Measurements from ENCODE around the gene RAB25. TPM values are rescaled to one million over a fixed set of nuclear protein-coding genes. Genes with fewer than 3 reads are reported as not detected.
"Not testable (repeated sequence)": the region's sequence is repeated elsewhere in the genome, so short reads cannot be mapped to it uniquely, and the experiment has no call there.

RAB25 gene
- total RNA-seq, 1 experiment from 2014 or later, result 18.1 TPM

- Histone ChIP-seq H3K27me3 (ENCODE audit: low read length) (no peaks in the 10 kb centered on the region), H3K36me3 (ENCODE audit: low read depth, low read length) (no peaks in the 10 kb centered on the region; the same call in 1 of the 2 replicates), H3F3A (ENCODE audit: low read length, unreplicated experiment) (no peaks in the 10 kb centered on the region), H3K9ac (ENCODE audit: low read length) (no peak overlapping the region), H3K4me3 (ENCODE audit: low read length) (no peak overlapping the region), H3K9me2 (replicated peaks; ENCODE audit: low read length) (no peaks in the 10 kb centered on the region), H3K79me2 (ENCODE audit: low read length) (no peaks in the 10 kb centered on the region), H3K9me3 (ENCODE audit: low read length) (no peaks in the 10 kb centered on the region), H2AFZ (ENCODE audit: low read length) (no peak overlapping the region), H4K20me1 (ENCODE audit: low read length) (no peaks in the 10 kb centered on the region), H3K27ac (ENCODE audit: low read length) (no peak overlapping the region), H3K4me1 (ENCODE audit: insufficient read depth, low read length) (no peaks in the 10 kb centered on the region), H3K4me2 (ENCODE audit: low read length) (no peak overlapping the region)
- ChIA-PET CTCF (no interaction called here), POLR2A (ENCODE audit: unreplicated experiment) (no interaction called here)
- TF ChIP-seq CTCF (conservative IDR thresholded peaks at IDR 0.05; ENCODE audit: low read depth, low read length), result no peak; the same call in 1 of the 2 replicates
- TF ChIP-seq EZH2phosphoT487 (IDR thresholded peaks at IDR 0.05; ENCODE audit: borderline replicate concordance, low read length), result no peak
- TF ChIP-seq EZH2 (IDR thresholded peaks at IDR 0.05; ENCODE audit: low read length, unreplicated experiment), result no peak
- ATAC-seq (peak; percentile 39; the same call in 1 of the 2 replicates), DNase-seq (no peak)
- no TSS peak for BruUV-seq (replicated peaks)
- intact Hi-C loops (cut with micrococcal nuclease), result no loop called here
Observed at GRCh38 chr1:156025876-156026275, 35.1 kb upstream of the RAB25 start.

- intact Hi-C loops (cut with micrococcal nuclease), result no loop called here
- no peaks in the 10 kb centered on the region; the same call in 1 of the 2 replicates for H3K36me3 ChIP-seq (ENCODE audit: low read depth, low read length)
- CTCF ChIA-PET, result no interaction called here
- H3K9me2 ChIP-seq (replicated peaks; ENCODE audit: low read length), result no peaks in the 10 kb centered on the region
- no peak overlapping the region for H2AFZ ChIP-seq (ENCODE audit: low read length)
- H3K79me2 ChIP-seq (ENCODE audit: low read length), result no peaks in the 10 kb centered on the region
- H3K27ac ChIP-seq (ENCODE audit: low read length), result no peak overlapping the region
- no peaks in the 10 kb centered on the region for H3K9me3 ChIP-seq (ENCODE audit: low read length)
- no peaks in the 10 kb centered on the region for H4K20me1 ChIP-seq (ENCODE audit: low read length)
- H3K27me3 ChIP-seq (ENCODE audit: low read length), result no peaks in the 10 kb centered on the region
- TF ChIP-seq EZH2 (IDR thresholded peaks at IDR 0.05; ENCODE audit: low read length, unreplicated experiment), result no peak
- no peak for TF ChIP-seq CTCF (conservative IDR thresholded peaks at IDR 0.05; ENCODE audit: low read depth, low read length)
- no peak for TF ChIP-seq EZH2phosphoT487 (IDR thresholded peaks at IDR 0.05; ENCODE audit: borderline replicate concordance, low read length)
- POLR2A ChIA-PET (ENCODE audit: unreplicated experiment), result no interaction called here
- no peak for ATAC-seq
- H3K4me3 ChIP-seq (ENCODE audit: low read length), result no peak overlapping the region
- no peak for DNase-seq
- H3K4me2 ChIP-seq (ENCODE audit: low read length), result no peak overlapping the region
- no peaks in the 10 kb centered on the region for H3K4me1 ChIP-seq (ENCODE audit: insufficient read depth, low read length)
- H3K9ac ChIP-seq (ENCODE audit: low read length), result no peak overlapping the region
- BruUV-seq (replicated peaks), result no TSS peak
- H3F3A ChIP-seq (ENCODE audit: low read length, unreplicated experiment), result no peaks in the 10 kb centered on the region
Observed at GRCh38 chr1:156026588-156026987, 34.4 kb upstream of the RAB25 start.

- Histone ChIP-seq H3K4me1 (ENCODE audit: insufficient read depth, low read length) (no peaks in the 10 kb centered on the region), H2AFZ (ENCODE audit: low read length) (no peak overlapping the region), H3K9me2 (replicated peaks; ENCODE audit: low read length) (no peaks in the 10 kb centered on the region), H3K9me3 (ENCODE audit: low read length) (no peaks in the 10 kb centered on the region), H3K4me2 (ENCODE audit: low read length) (no peak overlapping the region), H3K9ac (ENCODE audit: low read length) (no peak overlapping the region), H3K27ac (ENCODE audit: low read length) (no peak overlapping the region), H3K36me3 (ENCODE audit: low read depth, low read length) (no peaks in the 10 kb centered on the region), H3K4me3 (ENCODE audit: low read length) (no peak overlapping the region), H4K20me1 (ENCODE audit: low read length) (no peaks in the 10 kb centered on the region), H3K27me3 (ENCODE audit: low read length) (no peaks in the 10 kb centered on the region), H3K79me2 (ENCODE audit: low read length) (no peaks in the 10 kb centered on the region), H3F3A (ENCODE audit: low read length, unreplicated experiment) (no peaks in the 10 kb centered on the region)
- ChIA-PET CTCF (no interaction called here), POLR2A (ENCODE audit: unreplicated experiment) (no interaction called here)
- BruUV-seq (replicated peaks), result no TSS peak
- TF ChIP-seq CTCF (conservative IDR thresholded peaks at IDR 0.05; ENCODE audit: low read depth, low read length), result no peak
- TF ChIP-seq EZH2 (IDR thresholded peaks at IDR 0.05; ENCODE audit: low read length, unreplicated experiment), result no peak
- TF ChIP-seq EZH2phosphoT487 (IDR thresholded peaks at IDR 0.05; ENCODE audit: borderline replicate concordance, low read length), result no peak
- intact Hi-C loops (cut with micrococcal nuclease), result no loop called here
- no peak for ATAC-seq
- DNase-seq, result no peak
Observed at GRCh38 chr1:156033011-156033410, 27.9 kb upstream of the RAB25 start.

- ATAC-seq; H3K4me3 ChIP-seq (ENCODE audit: low read length); H3K9me3 ChIP-seq (ENCODE audit: low read length); H3K36me3 ChIP-seq (ENCODE audit: low read depth, low read length); CTCF ChIA-PET; H3K79me2 ChIP-seq (ENCODE audit: low read length); H4K20me1 ChIP-seq (ENCODE audit: low read length); H3K9ac ChIP-seq (ENCODE audit: low read length); H3K9me2 ChIP-seq (replicated peaks; ENCODE audit: low read length); H3K27me3 ChIP-seq (ENCODE audit: low read length); H2AFZ ChIP-seq (ENCODE audit: low read length); H3F3A ChIP-seq (ENCODE audit: low read length, unreplicated experiment); H3K4me2 ChIP-seq (ENCODE audit: low read length); H3K4me1 ChIP-seq (ENCODE audit: insufficient read depth, low read length); BruUV-seq (replicated peaks); H3K27ac ChIP-seq (ENCODE audit: low read length); intact Hi-C loops (cut with micrococcal nuclease); DNase-seq: not testable (repeated sequence)
- POLR2A ChIA-PET (ENCODE audit: unreplicated experiment), result interaction anchor here (0.6 kb wide), 1 partner anchor 16 kb away, joined by 3 read pairs; no protein-coding TSS in a partner anchor
Observed at GRCh38 chr1:156034991-156035390, 26.0 kb upstream of the RAB25 start.

All from PC-3 (cell line).